NB4 (cell line): ENCODE measurements around the gene MAPK8IP3.

Source experiments
- POLR2A ChIP-seq: IDR thresholded peaks from 2 replicates; pipeline ENCODE4 v1.6.1; 2011; ENCODE audit warnings: mild to moderate bottlenecking; ENCODE audit not compliant: insufficient read length; ENCODE audit errors: extremely low read depth
- TF ChIP-seq, protein P1 (sequence below): IDR thresholded peaks from one replicate; pipeline ENCODE4 v1.5.1; 2012; ENCODE audit warnings: low read depth, low read length
- TF ChIP-seq, protein P2 (sequence below): IDR thresholded peaks from 2 replicates; pipeline ENCODE4 v1.6.1; 2011; ENCODE audit warnings: low read depth, low read length

DNA sequence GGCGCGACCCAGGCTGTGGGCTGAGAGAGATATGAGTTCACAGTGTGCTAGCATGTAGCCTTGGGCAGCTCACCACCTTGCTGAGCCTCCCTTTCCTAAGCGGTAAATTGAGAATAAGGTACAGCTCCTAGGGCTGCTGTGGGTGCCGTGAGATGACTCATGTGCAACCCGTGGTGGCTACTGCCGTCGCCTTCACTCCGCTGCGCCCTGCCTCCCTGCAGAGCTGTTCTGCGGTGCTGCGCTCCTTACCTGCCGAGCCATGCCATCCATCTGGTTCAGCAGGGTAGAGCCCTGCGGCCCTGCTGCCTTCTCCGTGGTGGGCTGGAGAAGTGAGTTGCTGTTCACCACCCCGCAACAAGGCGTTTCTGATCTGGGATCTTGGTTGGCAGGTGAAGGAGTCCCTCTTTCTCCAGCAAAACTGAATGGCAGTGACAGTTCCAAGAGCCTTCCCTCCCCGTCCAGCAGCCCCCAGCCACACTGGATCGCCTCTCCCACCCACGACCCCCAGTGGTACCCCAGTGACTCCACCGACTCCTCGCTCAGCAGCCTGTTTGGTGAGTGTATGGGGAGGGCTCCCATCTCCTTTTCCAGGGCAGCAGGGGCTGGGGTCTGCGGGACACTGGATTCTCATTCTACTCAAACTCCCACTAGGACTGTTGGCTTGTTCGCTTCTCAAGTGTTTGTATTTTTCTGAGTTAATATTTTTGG, 37.2 kb upstream of the MAPK8IP3 start:
- no peak for TF ChIP-seq POLR2A
- TF ChIP-seq, protein P1, sequence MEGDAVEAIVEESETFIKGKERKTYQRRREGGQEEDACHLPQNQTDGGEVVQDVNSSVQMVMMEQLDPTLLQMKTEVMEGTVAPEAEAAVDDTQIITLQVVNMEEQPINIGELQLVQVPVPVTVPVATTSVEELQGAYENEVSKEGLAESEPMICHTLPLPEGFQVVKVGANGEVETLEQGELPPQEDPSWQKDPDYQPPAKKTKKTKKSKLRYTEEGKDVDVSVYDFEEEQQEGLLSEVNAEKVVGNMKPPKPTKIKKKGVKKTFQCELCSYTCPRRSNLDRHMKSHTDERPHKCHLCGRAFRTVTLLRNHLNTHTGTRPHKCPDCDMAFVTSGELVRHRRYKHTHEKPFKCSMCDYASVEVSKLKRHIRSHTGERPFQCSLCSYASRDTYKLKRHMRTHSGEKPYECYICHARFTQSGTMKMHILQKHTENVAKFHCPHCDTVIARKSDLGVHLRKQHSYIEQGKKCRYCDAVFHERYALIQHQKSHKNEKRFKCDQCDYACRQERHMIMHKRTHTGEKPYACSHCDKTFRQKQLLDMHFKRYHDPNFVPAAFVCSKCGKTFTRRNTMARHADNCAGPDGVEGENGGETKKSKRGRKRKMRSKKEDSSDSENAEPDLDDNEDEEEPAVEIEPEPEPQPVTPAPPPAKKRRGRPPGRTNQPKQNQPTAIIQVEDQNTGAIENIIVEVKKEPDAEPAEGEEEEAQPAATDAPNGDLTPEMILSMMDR, result no peak
- TF ChIP-seq, protein P2, sequence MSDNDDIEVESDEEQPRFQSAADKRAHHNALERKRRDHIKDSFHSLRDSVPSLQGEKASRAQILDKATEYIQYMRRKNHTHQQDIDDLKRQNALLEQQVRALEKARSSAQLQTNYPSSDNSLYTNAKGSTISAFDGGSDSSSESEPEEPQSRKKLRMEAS, result no peak
